T-helper 1 cell (primary cell): Measurements from ENCODE around the gene FUZ.

ENCODE experiments used
- DNase-seq, 5 donors: peaks; one replicate each; pipeline ENCODE4 v3.0.0-alpha.2; 2012 to 2020

Gene FUZ

DNA sequence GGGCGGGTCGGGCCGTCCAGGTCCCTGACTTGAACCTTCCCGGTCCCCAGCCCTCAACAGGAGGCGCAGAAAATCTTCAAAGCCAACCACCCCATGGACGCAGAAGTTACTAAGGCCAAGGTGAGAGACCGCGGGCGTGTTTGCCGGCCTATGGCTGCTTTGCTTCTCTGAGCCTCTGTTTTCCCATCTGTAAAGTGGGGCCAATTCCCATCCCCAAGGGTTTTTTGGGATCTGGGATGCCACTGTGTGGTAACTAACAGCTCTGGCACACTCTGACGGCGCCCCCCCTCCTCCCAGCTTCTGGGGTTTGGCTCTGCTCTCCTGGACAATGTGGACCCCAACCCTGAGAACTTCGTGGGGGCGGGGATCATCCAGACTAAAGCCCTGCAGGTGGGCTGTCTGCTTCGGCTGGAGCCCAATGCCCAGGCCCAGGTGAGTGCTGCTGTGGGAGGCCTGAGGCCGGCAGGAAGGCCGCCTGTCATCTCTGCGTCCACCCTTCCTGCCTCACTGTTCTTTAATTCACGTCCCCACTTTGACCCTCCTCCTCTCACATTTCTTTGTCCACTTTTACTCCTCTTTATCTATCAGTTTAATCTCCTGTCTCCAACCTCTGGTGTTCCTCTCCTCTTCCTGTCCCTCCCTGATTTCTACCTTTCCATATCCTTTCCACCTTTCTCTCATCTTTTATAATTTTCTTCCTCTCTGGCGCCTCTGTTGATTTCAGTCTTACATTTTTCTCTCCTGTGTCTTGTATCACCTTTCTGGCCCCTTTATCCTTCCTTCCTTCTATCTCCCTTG is 7.1 kb downstream of the FUZ start:
- DNase-seq: no peak

GRCh38 chr19:49803529-49803856 is 9.6 kb downstream of the FUZ start:
- no peak for DNase-seq

DNA sequence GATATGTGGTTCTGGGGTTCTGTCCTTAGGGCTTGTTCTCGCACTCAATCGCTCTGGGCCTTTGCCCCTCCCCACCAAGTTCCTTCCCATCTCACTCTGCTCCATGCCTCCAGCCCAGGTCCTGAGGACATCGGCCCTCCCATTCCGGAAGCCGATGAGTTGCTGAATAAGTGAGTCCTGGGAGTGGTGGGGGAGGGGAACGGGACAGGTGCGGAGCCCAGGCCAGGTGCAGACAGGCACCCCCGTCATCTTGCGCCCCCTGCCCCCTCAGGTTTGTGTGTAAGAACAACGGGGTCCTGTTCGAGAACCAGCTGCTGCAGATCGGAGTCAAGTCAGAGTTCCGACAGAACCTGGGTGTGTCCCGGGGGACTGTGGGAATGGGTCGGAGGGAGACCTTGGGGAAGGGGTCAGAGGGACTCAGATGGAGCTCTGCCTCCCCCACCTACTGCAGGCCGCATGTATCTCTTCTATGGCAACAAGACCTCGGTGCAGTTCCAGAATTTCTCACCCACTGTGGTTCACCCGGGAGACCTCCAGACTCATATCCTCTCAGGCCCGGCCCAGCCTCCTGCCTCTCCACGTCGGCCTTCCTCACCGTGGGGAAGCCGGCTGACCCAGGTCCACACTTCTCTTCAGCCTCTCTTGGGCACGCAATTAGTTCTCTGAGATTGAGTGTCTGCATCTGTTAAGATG is 10.1 kb downstream of the FUZ start:
- no peak for DNase-seq

DNA sequence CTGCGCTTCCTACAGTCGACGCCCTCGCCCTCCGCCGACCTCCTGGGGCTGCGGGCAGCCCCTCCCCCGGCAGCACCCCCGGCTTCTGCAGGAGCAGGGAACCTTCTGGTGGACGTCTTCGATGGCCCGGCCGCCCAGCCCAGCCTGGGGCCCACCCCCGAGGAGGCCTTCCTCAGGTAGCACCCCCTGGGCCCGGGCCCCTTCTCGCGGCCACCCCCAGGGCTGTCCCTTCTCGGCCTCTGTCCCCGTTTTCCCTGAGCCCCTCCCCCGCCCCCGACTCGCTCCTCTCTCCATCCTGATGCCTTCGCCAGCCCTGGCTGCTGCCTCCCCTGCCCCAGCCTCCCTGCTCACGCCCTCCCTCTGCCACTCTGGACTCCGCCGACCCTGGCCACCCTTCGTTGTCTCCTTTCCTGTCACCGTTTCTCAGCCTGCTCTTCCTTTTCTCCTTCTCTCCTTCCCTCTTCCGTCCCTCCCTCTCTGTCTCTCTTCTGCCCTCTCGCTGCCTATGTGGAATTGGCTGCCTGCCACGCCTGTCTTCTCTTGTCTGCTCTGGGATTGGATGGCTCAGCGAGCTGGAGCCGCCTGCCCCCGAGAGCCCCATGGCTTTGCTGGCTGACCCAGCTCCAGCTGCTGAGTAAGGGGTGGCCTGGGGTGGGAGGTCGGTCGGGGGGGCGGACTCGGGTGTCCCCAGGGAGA is 11.0 kb downstream of the FUZ start:
- DNase-seq: no peak

GRCh38 chr19:49801401-49801888 is 11.6 kb downstream of the FUZ start:
- DNase-seq: no peak

DNA sequence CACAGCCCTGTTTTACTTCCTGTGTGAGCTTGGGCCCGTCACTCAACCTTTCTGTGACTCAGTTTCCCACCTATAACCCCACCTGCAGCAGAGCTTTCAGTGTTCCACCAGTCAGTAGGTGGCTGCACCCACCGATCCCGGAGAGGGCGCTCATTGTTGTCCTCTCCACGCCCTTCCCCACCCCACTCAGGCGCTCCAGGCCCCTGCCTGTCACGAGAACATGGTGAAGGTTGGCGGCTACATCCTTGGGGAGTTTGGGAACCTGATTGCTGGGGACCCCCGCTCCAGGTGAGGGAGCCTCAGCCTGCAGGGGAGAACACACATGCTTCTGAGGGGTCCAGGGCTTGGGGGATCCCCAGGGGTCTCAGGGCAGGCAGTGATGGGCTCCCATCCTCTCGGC is 12.3 kb downstream of the FUZ start:
- no peak for DNase-seq

GRCh38 chr19:49799798-49800376 is 13.2 kb downstream of the FUZ start:
- DNase-seq: no peak

GRCh38 chr19:49799271-49799797 is 13.8 kb downstream of the FUZ start:
- DNase-seq: no peak

DNA sequence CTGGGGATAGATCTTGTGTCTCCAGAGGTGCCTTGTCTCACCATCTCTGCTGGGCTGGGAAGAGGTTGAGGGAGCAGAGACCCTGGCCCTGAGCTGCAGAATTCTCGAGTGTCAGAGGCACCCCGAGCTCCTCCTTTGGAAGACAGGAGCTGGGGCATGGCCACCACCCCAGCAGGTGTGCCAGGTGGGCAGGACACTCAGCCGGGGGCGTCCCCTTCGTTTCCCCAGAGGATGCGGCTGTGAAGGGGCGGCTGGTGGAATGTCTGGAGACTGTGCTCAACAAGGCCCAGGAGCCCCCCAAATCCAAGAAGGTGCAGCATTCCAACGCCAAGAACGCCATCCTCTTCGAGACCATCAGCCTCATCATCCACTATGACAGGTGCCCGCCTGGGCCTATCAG is 14.5 kb downstream of the FUZ start:
- no peak for DNase-seq

DNA sequence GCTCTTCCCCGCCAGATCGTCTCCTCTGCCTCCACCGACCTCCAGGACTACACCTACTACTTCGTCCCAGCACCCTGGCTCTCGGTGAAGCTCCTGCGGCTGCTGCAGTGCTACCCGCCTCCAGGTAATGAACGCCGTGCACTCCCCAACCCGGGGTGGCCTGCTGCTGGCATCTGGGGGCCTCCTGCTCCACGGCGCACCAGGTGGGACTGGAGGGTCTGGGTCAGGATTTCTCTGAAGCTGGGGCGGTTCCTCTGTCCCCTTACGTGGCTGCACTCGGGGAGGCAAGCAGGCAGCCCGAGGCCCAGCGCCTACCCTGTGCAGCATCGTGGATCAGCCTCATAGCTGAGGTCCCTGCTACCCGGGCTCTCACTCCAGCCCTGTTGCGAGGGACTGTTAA is 17.5 kb downstream of the FUZ start:
- no peak for DNase-seq

DNA sequence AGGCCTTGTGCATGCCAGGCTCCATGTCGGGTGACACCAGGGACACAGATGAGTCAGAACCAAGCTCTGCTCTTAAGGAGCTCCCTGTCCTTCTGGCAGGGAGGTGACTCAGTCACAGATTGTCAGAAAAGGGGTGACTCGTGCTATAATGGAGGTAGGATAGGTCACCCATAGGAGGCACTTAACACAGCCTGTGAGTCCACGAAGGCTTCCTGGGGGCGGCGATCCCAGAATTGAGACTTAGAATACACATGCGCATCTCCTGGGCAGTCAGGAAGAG is 19.6 kb downstream of the FUZ start:
- DNase-seq: no peak

- no peak for DNase-seq
Observed at GRCh38 chr19:49792829-49793560, 20.1 kb downstream of the FUZ start.

- no peak for DNase-seq
Observed at GRCh38 chr19:49791776-49792445, 21.2 kb downstream of the FUZ start.

GRCh38 chr19:49790866-49791265 is 22.2 kb downstream of the FUZ start:
- no peak for DNase-seq

- no peak for DNase-seq
Observed at GRCh38 chr19:49788857-49789256, 24.2 kb downstream of the FUZ start.

DNA sequence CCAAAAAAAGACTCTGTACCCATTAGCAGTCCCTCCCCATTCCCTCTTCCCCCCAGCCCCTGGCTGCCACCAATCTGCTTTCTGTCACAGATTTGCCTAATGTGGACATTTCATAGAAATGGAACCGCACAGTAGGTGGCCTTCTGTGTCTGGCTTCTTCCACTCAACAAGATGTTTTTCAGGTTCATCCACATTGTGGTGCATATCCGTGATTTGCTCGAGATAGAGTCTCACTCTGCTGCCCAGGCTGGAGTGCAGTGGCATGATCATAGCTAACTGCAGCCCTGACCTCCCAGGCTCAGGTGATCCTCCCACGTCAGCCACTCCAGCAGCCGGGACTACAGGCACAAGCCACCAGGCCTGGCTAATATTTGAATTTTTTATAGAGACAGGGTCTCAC is 25.3 kb downstream of the FUZ start:
- no peak for DNase-seq

DNA sequence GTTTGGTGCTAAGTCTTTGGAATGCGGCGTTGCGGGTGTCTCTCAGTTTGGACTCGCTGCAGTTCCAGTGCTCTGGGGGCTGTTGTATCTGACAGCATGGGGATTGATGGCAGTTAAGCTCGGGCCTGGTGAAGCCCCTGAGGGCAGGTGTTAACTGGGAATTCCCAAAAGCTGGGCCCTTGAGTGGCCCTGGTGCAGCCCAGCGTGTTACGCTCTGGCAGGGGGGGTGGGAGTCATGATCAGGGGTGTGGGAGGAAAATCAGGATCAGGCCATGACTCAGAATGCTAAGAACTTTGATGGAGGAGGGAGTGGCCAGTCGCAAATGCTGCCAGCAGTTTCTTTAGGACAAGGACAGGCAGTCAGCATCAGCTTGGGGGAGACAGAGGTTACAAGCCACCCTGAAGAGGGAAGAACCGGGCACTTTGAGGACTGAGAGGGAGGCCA is 26.7 kb downstream of the FUZ start:
- DNase-seq: no peak

DNA sequence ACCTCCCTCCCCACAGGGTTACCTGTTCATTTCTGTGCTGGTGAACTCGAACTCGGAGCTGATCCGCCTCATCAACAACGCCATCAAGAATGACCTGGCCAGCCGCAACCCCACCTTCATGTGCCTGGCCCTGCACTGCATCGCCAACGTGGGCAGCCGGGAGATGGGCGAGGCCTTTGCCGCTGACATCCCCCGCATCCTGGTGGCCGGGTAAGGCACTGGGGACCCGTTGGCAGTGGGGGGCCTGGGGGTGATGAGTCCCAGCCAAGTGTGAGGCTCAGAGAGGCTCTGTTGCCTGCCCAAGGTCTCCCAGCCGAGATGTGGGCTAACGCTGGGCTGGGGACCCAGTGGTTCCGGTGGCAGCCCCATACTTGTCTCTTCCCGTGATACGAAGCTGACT is 30.6 kb downstream of the FUZ start:
- no peak for DNase-seq

GRCh38 chr19:49781394-49781793 is 31.7 kb downstream of the FUZ start:
- no peak for DNase-seq

GRCh38 chr19:49780861-49781260 is 32.2 kb downstream of the FUZ start:
- no peak for DNase-seq

DNA sequence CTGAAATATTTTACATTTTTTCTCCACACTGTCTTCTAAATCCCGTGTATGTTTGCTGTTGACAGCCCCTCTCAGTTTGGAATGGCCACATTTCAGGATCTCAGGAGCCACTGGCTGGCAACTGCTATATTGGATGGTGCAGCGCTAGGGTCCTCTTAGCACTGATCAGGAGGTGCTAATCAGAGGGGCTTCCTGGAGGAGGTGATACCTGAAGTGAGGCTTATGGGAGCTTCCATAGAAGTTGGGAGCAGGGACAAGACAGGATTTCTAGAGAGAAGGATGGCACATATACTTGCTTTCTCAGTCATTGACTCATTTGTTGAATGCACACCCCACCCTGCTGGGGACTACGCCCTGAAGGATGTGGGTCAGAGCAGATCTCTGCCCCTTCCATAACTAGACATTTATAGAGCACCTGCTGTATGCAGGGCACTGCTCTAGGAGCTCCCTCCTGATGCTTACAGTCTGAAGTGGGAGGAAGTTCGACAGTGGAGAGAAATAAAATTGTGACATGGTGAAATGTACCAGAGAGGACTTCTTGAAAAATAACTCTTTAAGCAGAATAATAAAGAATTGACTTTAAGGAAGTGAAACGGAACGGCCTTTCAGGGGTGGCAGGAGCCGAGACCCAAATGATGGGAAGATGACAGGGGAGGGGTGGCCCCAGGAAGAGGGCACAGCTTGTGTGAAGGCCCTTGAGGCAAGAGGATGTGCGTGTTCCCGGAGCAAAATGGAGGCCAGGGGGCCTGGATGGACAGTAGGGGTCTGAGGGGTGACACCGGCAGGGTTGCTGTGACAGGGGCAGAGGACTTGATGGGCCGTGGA is 33.1 kb downstream of the FUZ start:
- DNase-seq: no peak
